AG09309 (cell line): ENCODE measurements around the gene FAM83F.

Source experiments
- DNase-seq: peaks from one replicate; pipeline ENCODE4 v3.0.0-alpha.2; 2010; ENCODE audit warnings: low read depth
- H3K4me3 ChIP-seq: 2 replicates; pipeline ENCODE4 v1.5.1; 2011; ENCODE audit warnings: mild to moderate bottlenecking, low read depth, low read length, moderate library complexity; ENCODE audit not compliant: control insufficient read depth
- TF ChIP-seq, protein P1 (sequence below): IDR thresholded peaks from 2 replicates; pipeline ENCODE4 v1.5.1; 2011; ENCODE audit warnings: mild to moderate bottlenecking, low read depth, low read length, inconsistent platforms; ENCODE audit not compliant: insufficient read depth, control insufficient read depth; ENCODE audit errors: missing control alignments

The FAM83F gene

DNA sequence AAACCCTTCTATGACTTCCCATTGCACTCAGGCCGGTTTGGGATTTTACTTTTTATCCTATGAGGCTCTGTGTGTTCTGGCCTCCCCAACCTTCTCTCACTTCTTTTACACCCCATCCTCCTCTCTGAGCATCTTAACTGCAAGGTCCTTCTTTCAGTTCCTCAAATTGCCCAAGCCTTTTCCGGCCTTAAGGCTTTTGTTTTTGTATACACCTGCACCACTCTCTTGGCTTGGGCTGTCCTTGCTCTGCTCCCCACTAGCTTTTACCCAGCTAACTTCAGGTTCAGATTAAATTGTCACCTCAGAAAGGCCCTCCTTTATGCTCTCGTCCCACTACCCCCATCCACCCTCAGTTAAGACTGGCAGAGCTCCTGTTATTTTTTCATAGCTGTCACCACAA lies 55.5 kb downstream of the FAM83F start:
- TF ChIP-seq, protein P1, sequence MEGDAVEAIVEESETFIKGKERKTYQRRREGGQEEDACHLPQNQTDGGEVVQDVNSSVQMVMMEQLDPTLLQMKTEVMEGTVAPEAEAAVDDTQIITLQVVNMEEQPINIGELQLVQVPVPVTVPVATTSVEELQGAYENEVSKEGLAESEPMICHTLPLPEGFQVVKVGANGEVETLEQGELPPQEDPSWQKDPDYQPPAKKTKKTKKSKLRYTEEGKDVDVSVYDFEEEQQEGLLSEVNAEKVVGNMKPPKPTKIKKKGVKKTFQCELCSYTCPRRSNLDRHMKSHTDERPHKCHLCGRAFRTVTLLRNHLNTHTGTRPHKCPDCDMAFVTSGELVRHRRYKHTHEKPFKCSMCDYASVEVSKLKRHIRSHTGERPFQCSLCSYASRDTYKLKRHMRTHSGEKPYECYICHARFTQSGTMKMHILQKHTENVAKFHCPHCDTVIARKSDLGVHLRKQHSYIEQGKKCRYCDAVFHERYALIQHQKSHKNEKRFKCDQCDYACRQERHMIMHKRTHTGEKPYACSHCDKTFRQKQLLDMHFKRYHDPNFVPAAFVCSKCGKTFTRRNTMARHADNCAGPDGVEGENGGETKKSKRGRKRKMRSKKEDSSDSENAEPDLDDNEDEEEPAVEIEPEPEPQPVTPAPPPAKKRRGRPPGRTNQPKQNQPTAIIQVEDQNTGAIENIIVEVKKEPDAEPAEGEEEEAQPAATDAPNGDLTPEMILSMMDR, result no peak
- no peak overlapping the region for H3K4me3 ChIP-seq
- DNase-seq, result no peak

DNA sequence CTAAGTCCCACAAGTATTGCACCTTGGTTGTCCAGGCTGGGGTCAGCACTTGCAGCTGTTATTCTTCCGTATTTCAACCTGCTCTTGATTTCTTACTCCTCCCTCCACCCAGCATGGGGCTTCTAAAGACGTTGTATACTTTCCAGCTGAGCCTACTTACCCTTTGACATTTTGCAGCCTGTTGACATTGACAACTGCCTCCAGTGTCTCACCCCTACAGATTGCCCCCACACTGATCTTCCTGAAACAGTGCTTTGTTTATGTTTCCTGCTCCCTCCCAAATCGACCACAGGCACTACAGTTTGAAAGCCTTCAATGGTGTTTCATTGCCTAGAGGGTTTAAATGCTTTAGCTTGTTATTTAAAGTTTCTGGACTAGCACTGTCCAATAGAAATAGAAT lies 56.6 kb downstream of the FAM83F start:
- H3K4me3 ChIP-seq, result no peak overlapping the region
- DNase-seq, result no peak
- TF ChIP-seq, protein P1, result no peak

DNA sequence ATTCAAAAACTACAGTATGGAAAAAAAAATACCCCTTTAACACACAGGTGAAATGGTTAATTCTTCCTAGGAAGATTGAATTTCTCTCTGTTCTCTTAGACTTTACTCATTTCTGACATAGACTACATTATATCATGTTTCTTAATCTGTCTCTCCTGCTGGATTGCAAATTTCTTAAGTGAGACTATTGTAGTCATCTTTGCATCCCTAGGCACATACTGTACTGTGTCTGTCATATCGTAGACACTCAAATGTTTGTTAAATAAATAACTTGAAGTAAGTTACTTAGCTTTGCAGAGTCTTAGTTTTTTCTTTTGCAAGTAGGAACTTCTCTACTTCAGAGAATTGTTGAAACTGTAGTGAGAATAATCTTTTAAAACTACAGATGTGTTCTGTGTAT lies 58.7 kb downstream of the FAM83F start:
- no peak overlapping the region for H3K4me3 ChIP-seq
- DNase-seq, result no peak
- TF ChIP-seq, protein P1, result no peak

DNA sequence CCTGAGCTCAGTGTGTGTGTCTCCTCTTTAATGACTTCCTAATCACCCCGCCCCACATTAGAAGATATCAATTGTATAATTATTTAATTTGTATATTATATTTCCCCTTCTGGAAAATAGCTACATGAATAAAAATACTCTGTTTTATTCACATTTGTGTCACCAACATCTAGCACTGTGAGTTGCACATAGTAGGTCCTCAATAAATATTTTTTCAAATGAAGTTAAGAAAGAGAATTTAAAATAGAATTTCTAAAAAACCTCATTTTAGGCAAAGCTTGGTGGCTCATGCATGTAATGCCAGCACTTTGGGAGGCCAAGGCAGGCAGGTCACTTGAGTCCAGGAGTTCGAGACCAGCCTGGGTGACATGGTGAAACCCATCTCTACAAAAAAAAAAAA lies 59.7 kb downstream of the FAM83F start:
- no peak overlapping the region for H3K4me3 ChIP-seq
- TF ChIP-seq, protein P1, result no peak
- DNase-seq, result no peak

DNA sequence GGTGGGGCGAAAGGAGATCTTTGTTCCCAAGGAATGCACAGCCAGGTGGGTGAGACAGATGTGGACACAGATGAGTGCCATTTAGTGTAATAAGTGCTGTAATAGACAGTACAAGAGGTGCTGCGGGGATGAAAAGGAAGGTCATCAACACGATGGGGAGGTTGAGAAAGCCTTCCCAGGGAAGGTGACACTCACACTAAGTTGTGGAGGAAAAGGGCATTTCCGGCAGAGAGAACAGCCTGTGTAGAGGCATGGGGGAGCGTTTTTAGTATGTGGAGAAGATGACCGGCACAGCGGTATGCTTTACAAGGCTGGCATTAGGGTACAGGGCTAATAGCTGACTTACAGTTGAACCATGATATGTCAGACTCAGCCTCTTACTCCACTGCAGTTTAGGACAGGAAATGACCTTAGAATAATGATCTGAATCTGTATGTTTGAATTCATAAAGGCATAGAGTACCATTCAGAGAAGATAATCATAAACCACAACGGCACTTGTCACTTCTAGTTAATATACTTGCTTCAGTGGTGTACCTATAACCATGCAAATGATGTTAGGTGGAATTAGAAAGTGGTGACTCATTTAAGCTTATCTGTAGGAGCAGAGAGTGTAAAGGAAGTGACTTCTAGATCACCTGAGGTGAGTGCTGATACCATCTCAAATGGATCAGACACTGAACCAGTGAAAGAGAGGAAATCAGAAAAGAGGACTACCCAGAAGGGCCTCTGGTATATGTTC lies 60.6 kb downstream of the FAM83F start:
- no peak overlapping the region for H3K4me3 ChIP-seq
- TF ChIP-seq, protein P1, result no peak
- no peak for DNase-seq

DNA sequence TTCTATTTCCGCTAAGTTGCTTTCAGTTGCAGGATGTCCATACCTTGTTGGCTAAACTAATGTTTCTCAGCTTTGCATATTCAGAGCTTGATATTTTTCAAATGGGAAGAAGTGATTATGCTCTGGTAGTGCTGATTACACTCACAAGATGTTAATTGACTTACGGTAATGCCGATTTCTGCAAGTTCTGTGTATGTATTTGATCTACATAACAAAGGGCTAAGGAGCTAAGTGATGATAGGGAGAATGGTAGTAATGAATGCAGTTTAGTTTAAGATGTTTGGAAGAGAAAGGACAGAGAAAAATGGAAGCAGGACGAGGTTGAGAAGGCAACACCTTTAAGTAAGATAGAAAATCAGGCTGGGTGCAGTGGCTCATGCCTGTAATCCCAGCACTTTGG lies 61.4 kb downstream of the FAM83F start:
- no peak overlapping the region for H3K4me3 ChIP-seq
- TF ChIP-seq, protein P1, result no peak
- DNase-seq, result no peak

DNA sequence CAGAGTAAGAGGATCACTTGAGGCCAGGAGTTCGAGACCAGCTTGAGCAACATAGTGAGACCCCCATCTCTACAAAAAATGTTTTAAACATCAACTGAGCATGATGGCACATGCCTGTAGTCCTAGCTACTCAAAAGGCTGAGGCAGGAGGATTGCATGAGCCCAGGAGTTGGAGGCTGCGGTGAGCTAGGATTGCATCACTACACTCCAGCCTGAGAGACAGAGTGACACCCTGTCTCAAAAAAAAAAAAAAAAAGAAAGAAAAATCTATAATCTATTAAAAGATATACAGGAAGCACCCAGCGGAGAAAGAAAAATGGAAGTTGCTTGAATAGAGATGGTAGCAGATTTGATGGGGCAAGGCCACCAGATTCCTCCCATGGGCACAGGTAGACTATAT lies 61.8 kb downstream of the FAM83F start:
- DNase-seq, result no peak
- no peak overlapping the region for H3K4me3 ChIP-seq
- TF ChIP-seq, protein P1, result no peak
